Small intestine (tissue), 7 donors: Measurements from ENCODE around the gene SERPINB6. TPM values are rescaled to one million over a fixed set of nuclear protein-coding genes. Genes with fewer than 3 reads are reported as not detected.
"Not testable (repeated sequence)": the region's sequence is repeated elsewhere in the genome, so short reads cannot be mapped to it uniquely, and the experiment has no call there.

Experiments used
- DNase-seq, 2 donors: peaks; one replicate each; pipeline versions ENCODE4 v3.0.0 to v3.0.0-alpha.2; 2013
- FAIRE-seq: peaks from 2 replicates; lab custom pipeline; 2012; peaks lifted over from hg19 to GRCh38; lab: Jason Lieb, UNC
- H3K27ac ChIP-seq, 3 donors: one replicate each; pipeline ENCODE4 v1.5.1; 2013; ENCODE audit warnings: low read length in 2 of 3, mild to moderate bottlenecking in 2 of 3, control low read depth in 1 of 3, inconsistent platforms in 1 of 3, low read depth in 1 of 3, moderate library complexity in 1 of 3
- H3K27me3 ChIP-seq, 3 donors: one replicate each; pipeline ENCODE4 v1.6.1; 2013; ENCODE audit warnings: low read length in 3 of 3, inconsistent platforms in 1 of 3; ENCODE audit not compliant: control insufficient read depth in 3 of 3, insufficient read depth in 3 of 3
- H3K36me3 ChIP-seq, 3 donors: one replicate each; pipeline ENCODE4 v1.6.1; 2013; ENCODE audit warnings: low read length in 3 of 3, inconsistent platforms in 1 of 3, low read depth in 1 of 3, mild to moderate bottlenecking in 1 of 3, moderate library complexity in 1 of 3; ENCODE audit not compliant: control insufficient read depth in 3 of 3, insufficient read depth in 2 of 3
- H3K4me1 ChIP-seq, 3 donors: one replicate each; pipeline ENCODE4 v1.6.1; 2013; ENCODE audit warnings: low read length in 2 of 3, inconsistent platforms in 1 of 3, low read depth in 1 of 3, mild to moderate bottlenecking in 1 of 3, moderate library complexity in 1 of 3; ENCODE audit not compliant: control insufficient read depth in 3 of 3, insufficient read depth in 2 of 3
- H3K4me3 ChIP-seq, 3 donors: one replicate each; pipeline ENCODE4 v1.5.1; 2013; ENCODE audit warnings: low read length in 3 of 3, control low read depth in 1 of 3, inconsistent platforms in 1 of 3, low read depth in 1 of 3, mild to moderate bottlenecking in 1 of 3, moderate library complexity in 1 of 3
- H3K9me3 ChIP-seq, 2 donors: one replicate each; pipeline ENCODE4 v1.6.1; 2013; ENCODE audit warnings: low read depth in 1 of 2, low read length in 1 of 2; ENCODE audit not compliant: control insufficient read depth in 2 of 2, insufficient read depth in 1 of 2
- WGBS, 3 donors: extraction: QIAGEN DNeasy Blood & Tissue Kit; methylation state at CpG; one replicate each; pipeline ENCODE4 v1.1.7; 2013; 5-methylcytosine and 5-hydroxymethylcytosine counted together
- polyA plus RNA-seq, 4 donors: library from polyadenylated mRNA; stranded (reverse) in 3 of 4; unstranded in 1 of 4; fragments of 200-250 nt in 3 of 4; fragments of 120-200 nt in 1 of 4; gene quantifications; one replicate each; pipeline versions ENCODE4 v1.2.1 to v1.2.3, GENCODE V29; 2013
- donor health status: healthy with polysubstance abuse.
- donor health status: control.
- donor health status: control.
- donor health status: Bipolar disorder and iron deficiency.
- donor health status: healthy.

The SERPINB6 gene
- polyA plus RNA-seq, 4 donors, result 280 to 539 (median 418) TPM

GRCh38 chr6:2948228-2949025, 22.9 kb downstream of the SERPINB6 start:
- no peak for DNase-seq
- H3K4me3 ChIP-seq, result no peak overlapping the region
- H3K27me3 ChIP-seq, result no peaks in the 10 kb centered on the region
- H3K27ac ChIP-seq, result no peak overlapping the region
- peaks cover 7 to 72% (median 10%) of the 10 kb centered on the region in 3 donors for H3K36me3 ChIP-seq
- FAIRE-seq, result no peak
- H3K9me3 ChIP-seq, result no peaks in the 10 kb centered on the region
- 93 to 94% (median 93%) methylated on average over 29 to 30 of the region's 30 CpGs for WGBS, 3 donors
- H3K4me1 ChIP-seq, result peaks cover 0 to 12% (median 0%) of the 10 kb centered on the region in 3 donors

GRCh38 chr6:2947445-2947844, 23.9 kb downstream of the SERPINB6 start:
- Histone ChIP-seq H3K4me3 (no peak overlapping the region), H3K36me3 (peaks cover 6 to 63% (median 10%) of the 10 kb centered on the region in 3 donors), H3K9me3 (no peaks in the 10 kb centered on the region), H3K27ac (no peak overlapping the region), H3K4me1 (peaks cover 0 to 4% (median 0%) of the 10 kb centered on the region in 3 donors), H3K27me3 (no peaks in the 10 kb centered on the region)
- FAIRE-seq (no peak), DNase-seq (no peak)
- WGBS, 3 donors, result 90 to 97% (median 92%) methylated on average over 7 of the region's 7 CpGs

- H3K27me3 ChIP-seq, result no peaks in the 10 kb centered on the region
- peaks cover 3 to 44% (median 8%) of the 10 kb centered on the region in 3 donors for H3K36me3 ChIP-seq
- H3K27ac ChIP-seq, result no peak overlapping the region
- 92% methylated on average over 8 of the region's 8 CpGs for WGBS, 3 donors
- no peaks in the 10 kb centered on the region for H3K9me3 ChIP-seq
- H3K4me1 ChIP-seq, result no peaks in the 10 kb centered on the region
- no peak for FAIRE-seq
- no peak overlapping the region for H3K4me3 ChIP-seq
- no peak for DNase-seq
These were observed 26.3 kb downstream of the SERPINB6 start for GRCh38 chr6:2945153-2945452.

- 85 to 90% (median 87%) methylated on average over 7 of the region's 7 CpGs for WGBS, 3 donors
These were observed 26.8 kb downstream of the SERPINB6 start for GRCh38 chr6:2944405-2945152.

DNA sequence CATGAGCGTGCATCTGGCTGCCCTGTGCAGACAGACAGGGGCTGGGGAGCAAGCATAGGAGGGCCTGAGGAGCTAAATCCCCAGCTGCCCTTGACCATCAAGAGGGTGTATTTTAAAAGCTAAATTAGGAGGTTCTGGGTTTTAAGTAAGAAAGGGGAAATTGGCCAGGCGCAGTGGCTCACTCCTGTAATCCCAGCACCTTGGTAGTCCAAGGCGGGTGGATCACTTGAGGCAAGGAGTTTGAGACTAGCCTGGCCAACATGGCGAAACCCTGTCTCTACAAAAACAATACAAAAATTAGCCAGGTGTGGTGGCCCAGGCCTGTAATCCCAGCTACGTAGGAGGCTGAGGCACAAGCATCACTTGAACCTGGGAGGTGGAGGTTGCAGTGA, 27.8 kb downstream of the SERPINB6 start:
- Histone ChIP-seq H3K9me3 (no peaks in the 10 kb centered on the region), H3K4me3 (no peak overlapping the region), H3K27ac (no peak overlapping the region), H3K36me3 (peaks cover 3 to 30% (median 6%) of the 10 kb centered on the region in 3 donors), H3K4me1 (no peaks in the 10 kb centered on the region), H3K27me3 (no peaks in the 10 kb centered on the region)
- 86 to 96% (median 95%) methylated on average over 5 of the region's 5 CpGs for WGBS, 3 donors
- DNase-seq (no peak), FAIRE-seq (no peak)

More at GRCh38 chr6:2944405-2945152, 26.8 kb downstream of the SERPINB6 start:
- no peaks in the 10 kb centered on the region for H3K4me1 ChIP-seq
- H3K9me3 ChIP-seq, result no peaks in the 10 kb centered on the region
- FAIRE-seq (no peak), DNase-seq (no peak)
- H3K27me3 ChIP-seq, result no peaks in the 10 kb centered on the region
- H3K27ac ChIP-seq, result no peak overlapping the region
- no peak overlapping the region for H3K4me3 ChIP-seq
- peaks cover 3 to 40% (median 8%) of the 10 kb centered on the region in 3 donors for H3K36me3 ChIP-seq

GRCh38 chr6:2942914-2943563, 28.3 kb downstream of the SERPINB6 start:
- peak; percentile 38 to 56 for DNase-seq
- no peaks in the 10 kb centered on the region for H3K4me1 ChIP-seq
- WGBS, 3 donors, result 40 to 44% (median 44%) methylated on average over 12 of the region's 12 CpGs

GRCh38 chr6:2942116-2942515, 29.3 kb downstream of the SERPINB6 start:
- H3K4me1 ChIP-seq, FAIRE-seq, H3K27me3 ChIP-seq, H3K27ac ChIP-seq, H3K9me3 ChIP-seq, DNase-seq, H3K4me3 ChIP-seq: not testable (repeated sequence)
- 90 to 93% (median 93%) methylated on average over 21 of the region's 21 CpGs for WGBS, 3 donors
- peaks cover 0 to 16% (median 0%) of the 10 kb centered on the region in 3 donors for H3K36me3 ChIP-seq

More at GRCh38 chr6:2942914-2943563, 28.3 kb downstream of the SERPINB6 start:
- Histone ChIP-seq H3K9me3 (no peaks in the 10 kb centered on the region), H3K4me3 (no peak overlapping the region), H3K27me3 (no peaks in the 10 kb centered on the region), H3K36me3 (peaks cover 2 to 25% (median 3%) of the 10 kb centered on the region in 3 donors), H3K27ac (peak overlapping the region in 1 of 3 donors; percentile 66)
- no peak for FAIRE-seq

DNA sequence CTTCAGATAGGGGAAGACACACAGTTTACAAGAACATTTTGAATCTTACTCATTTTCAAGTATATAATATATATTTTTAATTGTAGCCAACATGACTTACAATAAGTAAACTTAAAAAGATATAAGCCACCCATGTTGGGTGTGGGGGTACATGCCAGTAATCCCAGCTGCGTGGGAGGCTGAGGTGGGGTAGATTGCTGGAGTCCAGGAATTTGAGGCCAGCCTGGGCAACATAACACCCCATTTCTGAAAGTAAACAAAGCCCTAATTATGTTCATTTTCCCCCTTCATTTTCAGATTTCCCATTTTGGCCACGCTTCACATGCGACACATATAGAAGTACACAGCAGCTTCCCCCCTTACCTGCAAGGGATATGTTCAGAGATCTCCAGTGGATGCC, 30.5 kb downstream of the SERPINB6 start:
- no peaks in the 10 kb centered on the region for H3K9me3 ChIP-seq
- H3K36me3 ChIP-seq, result peaks cover 0 to 4% (median 0%) of the 10 kb centered on the region in 3 donors
- 77 to 81% (median 77%) methylated on average over 3 of the region's 3 CpGs for WGBS, 3 donors
- H3K27ac ChIP-seq, result no peak overlapping the region
- no peak overlapping the region for H3K4me3 ChIP-seq
- H3K4me1 ChIP-seq, result no peaks in the 10 kb centered on the region
- H3K27me3 ChIP-seq, result no peaks in the 10 kb centered on the region
- FAIRE-seq (no peak), DNase-seq (no peak)
